Measurements from ENCODE around the gene TBC1D22A.

Gene TBC1D22A

GRCh38 chr22:47100019-47100418, 337.6 kb downstream of the TBC1D22A start:
- DNase-seq = no peak
- no peak for TF ChIP-seq CTCF (IDR thresholded peaks at IDR 0.05)
- no peaks in the 10 kb centered on the region for H3K9me3 ChIP-seq

DNA sequence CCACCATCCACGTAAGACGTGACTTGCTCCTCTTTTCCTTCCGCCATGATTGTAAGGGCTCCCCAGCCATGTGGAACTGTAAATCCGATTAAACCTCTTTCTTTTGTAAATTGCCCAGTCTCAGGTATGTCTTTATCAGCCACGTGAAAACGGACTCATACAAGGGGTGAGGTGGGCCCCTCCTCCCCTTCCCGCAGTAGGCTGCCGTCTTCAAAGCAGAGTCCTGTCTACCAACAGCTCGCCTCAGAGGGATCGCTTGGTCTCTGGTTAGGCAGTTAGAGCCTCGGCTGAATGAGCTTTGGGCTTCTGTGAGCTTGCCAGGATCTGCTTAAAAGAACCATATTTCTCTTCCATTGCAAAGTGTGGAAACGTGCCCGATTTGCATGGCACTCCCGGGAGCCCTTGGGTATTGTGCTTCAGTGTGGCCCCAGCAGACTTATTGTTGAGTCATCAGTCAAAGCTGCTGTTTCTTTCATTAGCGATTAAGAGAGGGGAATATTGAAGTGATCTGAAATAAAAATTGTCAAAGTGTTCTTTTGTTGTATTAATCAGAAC, 338.3 kb downstream of the TBC1D22A start:
- no peak overlapping the region for H3K27ac ChIP-seq
- DNase-seq = no peak
- no peak for TF ChIP-seq CTCF (IDR thresholded peaks at IDR 0.05)
- no peaks in the 10 kb centered on the region for H3K9me3 ChIP-seq
- H3K36me3 ChIP-seq = no peaks in the 10 kb centered on the region
- intact Hi-C loops (cut with DNase I; ENCODE audit: low total_unique reads) = no loop called here
- no peaks in the 10 kb centered on the region for H3K27me3 ChIP-seq
- no peak overlapping the region for H3K4me3 ChIP-seq
- no peaks in the 10 kb centered on the region for H3K4me1 ChIP-seq

More at GRCh38 chr22:47100019-47100418, 337.6 kb downstream of the TBC1D22A start:
- Histone ChIP-seq H3K27me3 (no peaks in the 10 kb centered on the region), H3K36me3 (no peaks in the 10 kb centered on the region), H3K4me3 (no peak overlapping the region), H3K4me1 (no peaks in the 10 kb centered on the region), H3K27ac (no peak overlapping the region)
- intact Hi-C loops (cut with DNase I; ENCODE audit: low total_unique reads) = no loop called here

DNA sequence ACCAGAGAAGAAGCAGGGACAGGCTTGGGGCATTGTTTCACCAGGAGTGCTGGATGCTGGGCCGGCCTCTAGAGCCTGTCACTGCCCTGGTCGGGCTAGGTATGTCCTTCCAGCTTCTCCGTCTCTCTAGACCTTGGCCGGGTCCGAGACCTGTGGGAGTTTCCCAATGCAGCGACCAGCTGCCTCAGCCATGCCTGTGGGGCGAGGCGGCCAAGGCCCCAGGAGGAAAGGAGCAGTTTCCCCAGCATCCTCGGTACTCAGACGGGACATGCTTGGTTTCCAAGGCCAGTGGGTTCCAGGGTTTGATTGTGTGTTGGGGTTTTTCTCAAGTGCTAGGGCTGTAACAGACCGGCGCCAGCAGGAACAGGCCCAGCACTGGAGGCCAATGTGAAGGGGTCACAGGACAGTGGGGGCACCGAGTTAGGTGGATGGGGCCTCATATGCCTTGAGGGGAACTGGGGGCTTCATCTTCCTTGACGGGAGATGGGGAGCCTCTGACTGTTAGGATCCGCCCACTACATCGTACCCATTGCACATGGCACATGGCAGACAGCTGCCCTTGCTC, 339.0 kb downstream of the TBC1D22A start:
- no peak overlapping the region for H3K4me3 ChIP-seq
- H3K36me3 ChIP-seq = no peaks in the 10 kb centered on the region
- no peak for TF ChIP-seq CTCF (IDR thresholded peaks at IDR 0.05)
- H3K27ac ChIP-seq = no peak overlapping the region
- no peaks in the 10 kb centered on the region for H3K27me3 ChIP-seq
- no peaks in the 10 kb centered on the region for H3K9me3 ChIP-seq
- DNase-seq = no peak
- no peaks in the 10 kb centered on the region for H3K4me1 ChIP-seq
- intact Hi-C loops (cut with DNase I; ENCODE audit: low total_unique reads) = no loop called here

- no peak for TF ChIP-seq CTCF (IDR thresholded peaks at IDR 0.05)
- DNase-seq = no peak
- H3K4me1 ChIP-seq = no peaks in the 10 kb centered on the region
- no peaks in the 10 kb centered on the region for H3K36me3 ChIP-seq
- H3K4me3 ChIP-seq = no peak overlapping the region
- H3K27ac ChIP-seq = no peak overlapping the region
- no peaks in the 10 kb centered on the region for H3K27me3 ChIP-seq
- intact Hi-C loops (cut with DNase I; ENCODE audit: low total_unique reads) = no loop called here
- H3K9me3 ChIP-seq = no peaks in the 10 kb centered on the region
Measured at GRCh38 chr22:47102081-47102480, 339.6 kb downstream of the TBC1D22A start.

- H3K36me3 ChIP-seq = no peaks in the 10 kb centered on the region
- no peaks in the 10 kb centered on the region for H3K4me1 ChIP-seq
- TF ChIP-seq CTCF (IDR thresholded peaks at IDR 0.05) = no peak
- no peaks in the 10 kb centered on the region for H3K27me3 ChIP-seq
- no peak overlapping the region for H3K27ac ChIP-seq
- H3K4me3 ChIP-seq = no peak overlapping the region
- intact Hi-C loops (cut with DNase I; ENCODE audit: low total_unique reads) = no loop called here
- no peak for DNase-seq
- no peaks in the 10 kb centered on the region for H3K9me3 ChIP-seq
Measured at GRCh38 chr22:47102648-47103047, 340.2 kb downstream of the TBC1D22A start.

GRCh38 chr22:47105085-47105484, 342.6 kb downstream of the TBC1D22A start:
- no peaks in the 10 kb centered on the region for H3K36me3 ChIP-seq
- intact Hi-C loops (cut with DNase I; ENCODE audit: low total_unique reads) = no loop called here
- H3K4me3 ChIP-seq = no peak overlapping the region
- no peak overlapping the region for H3K27ac ChIP-seq
- no peaks in the 10 kb centered on the region for H3K9me3 ChIP-seq
- no peak for DNase-seq
- H3K27me3 ChIP-seq = no peaks in the 10 kb centered on the region
- H3K4me1 ChIP-seq = no peaks in the 10 kb centered on the region
- no peak for TF ChIP-seq CTCF (IDR thresholded peaks at IDR 0.05)
